Pancreas (tissue), 10 donors: ENCODE results near the gene BLTP1. TPM values are rescaled to one million over a fixed set of nuclear protein-coding genes. Genes with fewer than 3 reads are reported as not detected.
"Not testable (repeated sequence)": the region's sequence is repeated elsewhere in the genome, so short reads cannot be mapped to it uniquely, and the experiment has no call there.

ENCODE experiments used
- ATAC-seq, 4 donors: fragments of 200-7000 bp; cut with Tn5 transposase; one replicate each; pipeline versions ENCODE4 v1.8.0 to v1.9.1; 2020; ENCODE audit warnings: mild to moderate bottlenecking in 4 of 4, moderate library complexity in 4 of 4
- DNase-seq, 6 donors: peaks; one replicate each; pipeline ENCODE4 v3.0.0-alpha.2; 2020
- FAIRE-seq: peaks from 2 replicates; lab custom pipeline; 2012; peaks lifted over from hg19 to GRCh38; lab: Jason Lieb, UNC
- H3K27ac ChIP-seq, 4 donors: fragments of 200-600 bp; sonication (generic); 1 replicate in 3 of 4; 2 replicates in 1 of 4; pipeline versions ENCODE4 v1.5.0 to v1.8.0; 2020
- H3K27me3 ChIP-seq, 4 donors: fragments of 200-600 bp; one replicate each; pipeline ENCODE4 v1.8.0; 2021
- H3K36me3 ChIP-seq, 3 donors: fragments of 200-600 bp; sonication (generic) in 1 of 3; one replicate each; pipeline versions ENCODE4 v1.5.0 to v1.8.0; 2020 to 2021
- H3K4me1 ChIP-seq, 3 donors: fragments of 200-600 bp; one replicate each; pipeline ENCODE4 v1.8.0; 2021
- H3K4me3 ChIP-seq, 4 donors: fragments of 200-600 bp; sonication (generic) in 2 of 4; one replicate each; pipeline versions ENCODE4 v1.5.0 to v1.8.0; 2020 to 2021
- H3K9me3 ChIP-seq, 4 donors: fragments of 200-600 bp; one replicate each; pipeline ENCODE4 v1.8.0; 2021
- WGBS, 2 donors: extraction: QIAGEN DNeasy Blood & Tissue Kit; methylation state at CpG; one replicate each; pipeline ENCODE4 v1.1.7; 2013; 5-methylcytosine and 5-hydroxymethylcytosine counted together
- intact Hi-C, 3 donors: fragments of 100-400 bp; cut with DNase I; formaldehyde crosslinking; loops; one replicate each; pipeline versions ENCODE4 v1.11.1 to v1.14.2; 2022
- polyA plus RNA-seq, 2 donors: library from polyadenylated mRNA; stranded (reverse); fragments of 200-250 nt; gene quantifications; one replicate each; pipeline ENCODE4 v1.2.3, GENCODE V29; 2013
- total RNA-seq, 6 donors: library from RNA; stranded (reverse); fragmentation: NEBNext Ultra II Directional in 4 of 6; extraction: Animal tissue kit (Norgen Biotek cat#: 25700) in 4 of 6; gene quantifications; one replicate each; pipeline versions ENCODE4 v1.2.1 to v1.2.4, GENCODE V29; 2021 to 2023
- TF ChIP-seq, protein P1 (sequence below), 4 donors: fragments of 200-600 bp; sonication (generic) in 3 of 4; IDR thresholded peaks; one replicate each; pipeline versions ENCODE4 v1.5.0 to v1.8.0; 2021; ENCODE audit warnings: antibody characterized with exemption in 4 of 4
- donor health status: healthy with polysubstance abuse.
- donor health status: DM: no; HTN: no; CAD: no; lungs with moderate emphysema.
- donor health status: DM: no; HTN: no; CAD: no.
- donor health status: control.
- donor health status: control.
- donor health status: Bipolar disorder and iron deficiency.
- donor health status: DM: yes; HTN: yes; CAD: no.
- donor health status: DM: no; HTN: no; CAD: no.
- donor health status: DM: no; HTN: no; CAD: no.
- donor health status: DM: yes; HTN: yes; CAD: no.

BLTP1 gene
- total RNA-seq (10 to 100 TPM; 22.1 to 41.3 (median 32.7) TPM), polyA plus RNA-seq (10 to 100 TPM in 1 of 2 donors, 1 to 10 TPM in 1; 8.6 to 23.0 TPM)

DNA sequence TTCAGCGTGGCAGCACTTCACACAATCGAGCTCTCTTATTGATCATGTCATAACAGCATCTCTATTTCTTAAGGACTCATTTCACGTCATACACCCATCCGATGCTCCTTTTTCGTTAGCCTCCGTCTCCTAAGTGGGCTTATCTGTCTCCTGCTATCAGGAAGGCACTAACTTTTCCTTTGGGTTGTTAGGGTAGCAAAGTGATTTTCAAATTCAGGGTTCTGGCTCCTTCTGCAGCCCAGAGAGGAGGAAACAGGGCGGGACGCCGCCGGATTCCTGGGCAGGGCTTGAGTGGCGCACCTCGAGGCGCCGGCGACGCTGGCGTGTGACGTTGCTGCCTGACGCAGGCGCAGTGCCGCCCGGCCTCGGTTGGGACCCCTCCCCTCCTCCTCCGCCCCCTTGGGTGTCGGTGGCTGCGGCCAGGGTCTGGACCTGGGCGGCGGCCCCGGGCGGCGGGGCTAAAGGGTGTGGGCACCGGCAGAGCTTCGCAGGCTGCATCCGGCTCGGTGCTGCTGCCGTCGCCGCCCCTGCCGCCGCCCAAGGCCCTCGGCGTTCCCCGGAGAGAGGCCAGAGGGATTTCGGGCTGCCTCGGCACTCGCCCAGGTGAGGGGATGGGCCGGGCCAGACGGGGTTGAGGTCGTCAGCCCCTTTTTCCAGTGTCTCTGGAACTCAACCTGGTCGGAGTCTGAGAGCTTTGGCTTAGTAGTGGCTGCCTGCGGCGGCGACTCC lies at the start of gene BLTP1:
BLTP1 (plus strand) TSS at position 350 of the 729 bp plus-strand sequence. CDS start 18,317 bp downstream, outside the sequence.
- intact Hi-C loops = no loop called here
- peak; percentile 98 to 100 (median 99) for ATAC-seq
- H3K4me3 ChIP-seq = peak within 1 kb of the TSS; percentile 90 to 97 (median 90)
- H3K27me3 ChIP-seq = no peaks in the 10 kb centered on the region
- 0% methylated on average over 46 to 53 of the region's 53 CpGs for WGBS, 2 donors
- H3K27ac ChIP-seq = peak within 1 kb of the TSS; percentile 86 to 92 (median 89)
- peaks cover 0 to 11% (median 4%) of the 10 kb centered on the region in 3 donors for H3K4me1 ChIP-seq
- H3K9me3 ChIP-seq = no peaks in the 10 kb centered on the region
- TF ChIP-seq, protein P1, sequence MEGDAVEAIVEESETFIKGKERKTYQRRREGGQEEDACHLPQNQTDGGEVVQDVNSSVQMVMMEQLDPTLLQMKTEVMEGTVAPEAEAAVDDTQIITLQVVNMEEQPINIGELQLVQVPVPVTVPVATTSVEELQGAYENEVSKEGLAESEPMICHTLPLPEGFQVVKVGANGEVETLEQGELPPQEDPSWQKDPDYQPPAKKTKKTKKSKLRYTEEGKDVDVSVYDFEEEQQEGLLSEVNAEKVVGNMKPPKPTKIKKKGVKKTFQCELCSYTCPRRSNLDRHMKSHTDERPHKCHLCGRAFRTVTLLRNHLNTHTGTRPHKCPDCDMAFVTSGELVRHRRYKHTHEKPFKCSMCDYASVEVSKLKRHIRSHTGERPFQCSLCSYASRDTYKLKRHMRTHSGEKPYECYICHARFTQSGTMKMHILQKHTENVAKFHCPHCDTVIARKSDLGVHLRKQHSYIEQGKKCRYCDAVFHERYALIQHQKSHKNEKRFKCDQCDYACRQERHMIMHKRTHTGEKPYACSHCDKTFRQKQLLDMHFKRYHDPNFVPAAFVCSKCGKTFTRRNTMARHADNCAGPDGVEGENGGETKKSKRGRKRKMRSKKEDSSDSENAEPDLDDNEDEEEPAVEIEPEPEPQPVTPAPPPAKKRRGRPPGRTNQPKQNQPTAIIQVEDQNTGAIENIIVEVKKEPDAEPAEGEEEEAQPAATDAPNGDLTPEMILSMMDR (IDR thresholded peaks at IDR 0.05) = no peak
- peaks cover 0 to 5% (median 0%) of the 10 kb centered on the region in 3 donors for H3K36me3 ChIP-seq
- DNase-seq = peak; percentile 84 to 97 (median 88)
- no peak for FAIRE-seq

GRCh38 chr4:122104184-122104583 lies 47.9 kb upstream of the BLTP1 start:
- no peak overlapping the region for H3K27ac ChIP-seq
- H3K9me3 ChIP-seq = no peaks in the 10 kb centered on the region
- intact Hi-C loops = no loop called here
- H3K4me3 ChIP-seq = no peak overlapping the region
- TF ChIP-seq, protein P1 (IDR thresholded peaks at IDR 0.05) = no peak
- no peaks in the 10 kb centered on the region for H3K36me3 ChIP-seq
- no peak for ATAC-seq
- DNase-seq = no peak
- no peaks in the 10 kb centered on the region for H3K4me1 ChIP-seq
- no peaks in the 10 kb centered on the region for H3K27me3 ChIP-seq
- FAIRE-seq = no peak

- Histone ChIP-seq H3K9me3 (no peaks in the 10 kb centered on the region), H3K4me1 (no peaks in the 10 kb centered on the region), H3K27me3 (no peaks in the 10 kb centered on the region), H3K27ac (no peak overlapping the region), H3K4me3 (no peak overlapping the region), H3K36me3 (no peaks in the 10 kb centered on the region)
- FAIRE-seq (no peak), ATAC-seq (no peak), DNase-seq (no peak)
- 71 to 72% methylated on average over 2 of the region's 2 CpGs for WGBS, 2 donors
- intact Hi-C loops = no loop called here
- TF ChIP-seq, protein P1 (IDR thresholded peaks at IDR 0.05) = no peak
Observed at GRCh38 chr4:122107680-122108079, 44.5 kb upstream of the BLTP1 start.

GRCh38 chr4:122110304-122110703 lies 41.8 kb upstream of the BLTP1 start:
- H3K27me3 ChIP-seq, intact Hi-C loops, H3K9me3 ChIP-seq, H3K4me3 ChIP-seq, H3K36me3 ChIP-seq, H3K27ac ChIP-seq, ATAC-seq, H3K4me1 ChIP-seq, FAIRE-seq: not testable (repeated sequence)
- peak in 1 of 6 donors; percentile 9 for DNase-seq
- 73 to 87% methylated on average over 13 to 14 of the region's 14 CpGs for WGBS, 2 donors

DNA sequence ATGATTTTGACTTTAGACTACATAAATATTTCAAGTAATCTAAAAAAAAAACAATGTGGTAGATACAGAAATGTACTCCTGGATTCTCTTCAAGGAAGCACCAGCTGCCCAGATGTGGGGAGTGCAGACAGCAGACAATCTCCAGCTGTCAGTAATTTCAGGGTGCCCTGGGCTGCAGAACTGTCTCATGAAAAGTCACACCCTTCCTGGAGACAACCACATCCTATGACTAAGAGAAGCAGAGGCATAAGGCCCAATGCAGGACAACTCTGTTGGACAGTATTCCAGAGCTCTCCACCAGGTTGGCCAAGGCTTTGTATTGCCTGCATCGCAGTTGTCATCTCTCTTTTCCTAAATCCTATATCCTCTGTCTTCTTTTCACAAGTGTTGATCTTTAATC lies 34.4 kb upstream of the BLTP1 start:
- TF ChIP-seq, protein P1 (IDR thresholded peaks at IDR 0.05) = no peak
- WGBS, 2 donors = 73 to 82% methylated on average over 1 of the region's 1 CpG
- H3K27ac ChIP-seq = no peak overlapping the region
- no peaks in the 10 kb centered on the region for H3K9me3 ChIP-seq
- no peaks in the 10 kb centered on the region for H3K36me3 ChIP-seq
- intact Hi-C loops = no loop called here
- ATAC-seq (no peak), DNase-seq (no peak), FAIRE-seq (no peak)
- H3K4me1 ChIP-seq = no peaks in the 10 kb centered on the region
- H3K4me3 ChIP-seq = no peak overlapping the region
- H3K27me3 ChIP-seq = no peaks in the 10 kb centered on the region
